Midbrain (tissue), 1 donor: ENCODE measurements around the gene BCL10.

ENCODE experiments used
- DNase-seq: peaks from one replicate; lab custom pipeline; 2025; lab: John Stamatoyannopoulos, UW

BCL10 gene

GRCh38 chr1:85276215-85276977 is at the start of gene BCL10:
Gene BCL10, minus strand, starts transcription at chr1:85276632. Its CDS starts 280 bp downstream, at chr1:85276352.
- peak; percentile 98 for DNase-seq

GRCh38 chr1:85325920-85326319 is 49.5 kb upstream of the BCL10 start:
- no peak for DNase-seq

- DNase-seq = no peak
Observed at GRCh38 chr1:85323770-85324169, 47.3 kb upstream of the BCL10 start.

GRCh38 chr1:85322655-85323054 is 46.2 kb upstream of the BCL10 start:
- no peak for DNase-seq

- no peak for DNase-seq
Observed at GRCh38 chr1:85321237-85321964, 45.0 kb upstream of the BCL10 start.

GRCh38 chr1:85320371-85321131 is 44.1 kb upstream of the BCL10 start:
- DNase-seq = no peak

GRCh38 chr1:85319931-85320330 is 43.5 kb upstream of the BCL10 start:
- DNase-seq = no peak

- no peak for DNase-seq
Observed at GRCh38 chr1:85319491-85319890, 43.1 kb upstream of the BCL10 start.

- DNase-seq = no peak
Observed at GRCh38 chr1:85318217-85318616, 41.8 kb upstream of the BCL10 start.

- DNase-seq = no peak
Observed at GRCh38 chr1:85317560-85317959, 41.1 kb upstream of the BCL10 start.

GRCh38 chr1:85316321-85316720 is 39.9 kb upstream of the BCL10 start:
- DNase-seq = no peak

- DNase-seq = no peak
Observed at GRCh38 chr1:85315789-85316188, 39.4 kb upstream of the BCL10 start.

- DNase-seq = no peak
Observed at GRCh38 chr1:85314726-85315125, 38.3 kb upstream of the BCL10 start.

GRCh38 chr1:85313888-85314696 is 37.7 kb upstream of the BCL10 start:
- no peak for DNase-seq

- DNase-seq = no peak
Observed at GRCh38 chr1:85311818-85312217, 35.4 kb upstream of the BCL10 start.

GRCh38 chr1:85308833-85309350 is 32.5 kb upstream of the BCL10 start:
- DNase-seq = no peak

- peak; percentile 89 for DNase-seq
Observed at GRCh38 chr1:85307987-85308832, 31.8 kb upstream of the BCL10 start.

GRCh38 chr1:85306236-85306635 is 29.8 kb upstream of the BCL10 start:
- DNase-seq = no peak

GRCh38 chr1:85303440-85304162 is 27.2 kb upstream of the BCL10 start:
- DNase-seq = no peak

GRCh38 chr1:85300140-85300539 is 23.7 kb upstream of the BCL10 start:
- no peak for DNase-seq
